ENCODE results near the gene ATP5MC2.
"Not testable (repeated sequence)": the region's sequence is repeated elsewhere in the genome, so short reads cannot be mapped to it uniquely, and the experiment has no call there.

The ATP5MC2 gene

GRCh38 chr12:53675701-53676607 lies at the start of gene ATP5MC2:
Gene ATP5MC2, minus strand, starts transcription at chr12:53676083. Its CDS starts 3,469 bp downstream, at chr12:53672614.
- DNase-seq, result peak; percentile 98

DNA sequence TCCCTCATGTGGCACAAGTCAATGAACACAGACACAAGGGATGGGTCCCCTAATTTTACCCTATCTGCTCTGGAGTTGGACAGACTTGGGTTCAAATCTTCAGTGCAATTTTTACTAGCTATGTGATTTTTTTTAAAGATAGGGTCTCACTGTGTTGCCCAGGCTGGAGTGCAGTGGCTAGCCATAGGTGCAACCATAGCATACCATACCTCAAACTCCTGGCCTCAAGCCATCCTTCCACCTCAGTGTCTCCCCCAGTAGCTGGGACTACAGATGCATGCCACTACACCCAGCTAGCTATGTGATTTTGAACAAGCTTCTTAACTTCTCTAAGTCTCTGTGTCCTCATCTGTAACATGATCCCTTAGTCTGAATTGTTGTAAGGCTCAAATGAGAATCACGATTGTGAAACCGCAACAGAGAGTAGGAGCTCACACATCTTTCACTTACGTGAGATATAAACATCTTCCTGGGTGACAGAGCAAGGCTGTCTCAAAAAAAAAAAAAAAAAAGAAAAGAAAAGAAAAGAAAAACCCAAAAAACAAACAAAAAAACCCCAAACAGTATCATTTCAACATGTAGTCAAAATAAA lies 46.7 kb upstream of the ATP5MC2 start:
- no peak for DNase-seq

- no peak for DNase-seq
These were observed 45.1 kb upstream of the ATP5MC2 start for GRCh38 chr12:53720946-53721345.

- DNase-seq, result no peak
These were observed 43.8 kb upstream of the ATP5MC2 start for GRCh38 chr12:53719649-53720048.

- DNase-seq, result not testable (repeated sequence)
These were observed 42.7 kb upstream of the ATP5MC2 start for GRCh38 chr12:53718567-53718966.

DNA sequence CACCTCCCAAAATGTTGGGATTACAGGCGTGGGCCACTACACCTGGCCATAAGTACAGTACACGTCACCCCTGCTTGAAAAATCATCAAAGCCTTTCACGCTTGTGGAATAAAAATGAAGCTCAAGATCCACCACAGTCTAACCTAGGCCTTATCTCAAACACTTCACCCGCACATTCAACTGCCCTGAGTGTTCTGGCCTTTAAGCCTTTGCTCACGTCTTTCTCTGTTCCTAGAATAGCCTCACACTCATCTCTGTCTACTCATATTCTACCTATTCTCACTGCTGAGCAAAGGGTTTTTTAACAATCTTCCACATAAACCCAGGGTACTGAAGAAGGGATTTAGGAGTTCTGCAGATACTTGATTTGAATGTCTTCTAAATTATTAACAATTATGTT lies 41.4 kb upstream of the ATP5MC2 start:
- DNase-seq, result no peak

GRCh38 chr12:53714004-53714403 lies 38.1 kb upstream of the ATP5MC2 start:
- no peak for DNase-seq

DNA sequence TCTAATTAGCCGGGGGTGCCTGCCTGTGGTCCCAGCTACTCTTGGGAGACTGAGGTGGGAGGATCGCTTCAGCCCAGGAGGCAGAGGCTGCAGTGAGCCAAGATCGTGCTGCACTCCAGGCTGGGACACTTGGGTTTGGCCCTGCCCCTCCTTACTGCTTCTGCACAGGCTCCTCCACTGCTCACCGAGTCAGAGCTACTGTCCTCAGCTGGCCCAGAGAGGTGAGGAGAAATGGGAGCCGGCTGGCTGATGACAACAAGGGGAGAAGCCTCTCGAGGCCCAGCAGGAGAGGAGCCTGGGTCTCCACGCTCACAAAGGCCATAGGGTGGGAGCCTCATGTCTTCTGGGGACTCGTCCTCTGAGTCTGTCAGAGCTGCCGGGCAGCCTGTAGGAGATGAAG lies 37.6 kb upstream of the ATP5MC2 start:
- no peak for DNase-seq

GRCh38 chr12:53712059-53712643 lies 36.3 kb upstream of the ATP5MC2 start:
- no peak for DNase-seq

- no peak for DNase-seq
These were observed 34.2 kb upstream of the ATP5MC2 start for GRCh38 chr12:53710091-53710490.

DNA sequence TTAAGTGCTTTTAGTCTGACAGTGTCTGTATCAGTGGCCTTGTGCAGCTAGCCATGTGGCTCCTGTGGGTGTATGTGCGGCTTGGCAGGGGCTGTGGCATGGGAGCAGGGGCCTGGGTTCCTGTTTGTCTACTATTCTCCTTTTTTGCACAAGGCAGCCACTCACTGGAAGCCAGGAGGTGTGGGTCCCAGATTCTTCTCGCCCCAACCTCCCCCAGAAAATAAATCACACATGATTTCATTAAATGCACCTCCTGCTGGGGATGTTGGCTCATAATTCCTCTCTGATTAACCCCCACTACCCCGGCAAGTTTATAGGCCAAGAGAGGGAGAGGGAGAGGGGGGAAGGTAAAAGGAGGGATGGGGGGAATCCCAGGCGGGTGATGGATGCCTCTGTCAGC lies 33.8 kb upstream of the ATP5MC2 start:
- DNase-seq, result no peak

- DNase-seq, result no peak
These were observed 30.2 kb upstream of the ATP5MC2 start for GRCh38 chr12:53706080-53706479.

DNA sequence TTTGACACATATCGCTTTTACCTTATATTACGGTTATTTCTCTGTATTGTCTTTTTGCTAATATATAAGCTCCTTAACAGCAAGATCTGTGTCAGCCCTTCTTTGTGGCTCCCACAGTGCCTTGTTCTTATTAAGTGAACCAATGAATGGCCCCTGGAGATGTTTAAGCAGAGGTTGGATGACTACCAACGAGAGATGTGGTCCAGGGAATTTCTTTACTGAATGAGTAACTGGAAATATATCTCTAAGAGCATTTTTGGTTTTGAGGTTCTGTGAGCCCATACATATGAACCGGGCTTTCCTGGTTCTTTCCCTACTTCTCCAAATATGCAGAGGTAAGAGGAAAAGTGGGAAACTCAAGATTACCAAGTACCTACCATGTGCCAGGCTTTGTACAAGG lies 27.9 kb upstream of the ATP5MC2 start:
- no peak for DNase-seq

GRCh38 chr12:53701518-53702264 lies 25.8 kb upstream of the ATP5MC2 start:
- DNase-seq, result peak; percentile 76

DNA sequence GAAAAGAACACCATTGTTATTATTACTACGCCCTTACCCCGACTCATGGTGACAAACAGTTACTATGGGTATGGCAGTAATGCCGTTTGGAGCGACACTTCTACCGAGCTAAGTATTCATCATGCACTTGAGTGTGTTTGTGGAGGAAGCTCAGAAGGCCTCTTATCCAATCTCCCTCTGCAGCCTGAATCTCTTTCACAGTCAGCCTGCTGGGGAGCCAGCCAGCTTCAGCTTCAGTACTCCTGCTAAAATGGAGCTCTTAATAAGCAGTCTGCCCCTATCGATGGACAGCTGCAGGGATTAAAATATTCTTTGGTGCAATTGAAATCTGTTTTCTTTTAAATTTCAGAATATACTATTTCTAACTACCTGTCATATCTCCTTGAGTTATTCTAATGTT lies 24.7 kb upstream of the ATP5MC2 start:
- no peak for DNase-seq

- DNase-seq, result no peak
These were observed 23.8 kb upstream of the ATP5MC2 start for GRCh38 chr12:53699678-53700025.

- no peak for DNase-seq
These were observed 23.2 kb upstream of the ATP5MC2 start for GRCh38 chr12:53698948-53699677.

GRCh38 chr12:53696655-53697331 lies 20.9 kb upstream of the ATP5MC2 start:
- no peak for DNase-seq

DNA sequence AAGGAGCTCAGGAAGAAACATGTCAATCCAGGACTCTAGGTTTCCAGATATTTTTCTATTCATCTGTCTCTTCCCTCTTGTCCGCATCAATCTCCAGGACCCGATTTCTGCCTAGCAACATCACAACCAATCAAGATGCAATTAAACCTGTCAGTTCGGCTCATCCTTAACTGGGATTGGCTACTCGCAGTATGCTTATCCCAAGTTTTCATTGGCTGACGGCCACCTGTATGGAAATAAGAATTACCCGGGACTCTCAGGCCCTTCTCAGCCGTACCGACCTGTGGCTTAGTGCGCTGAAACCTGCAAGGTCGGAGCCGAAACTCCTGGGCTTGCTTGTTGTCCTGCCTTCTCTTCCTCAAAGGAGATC lies 20.4 kb upstream of the ATP5MC2 start:
- peak; percentile 38 for DNase-seq

DNA sequence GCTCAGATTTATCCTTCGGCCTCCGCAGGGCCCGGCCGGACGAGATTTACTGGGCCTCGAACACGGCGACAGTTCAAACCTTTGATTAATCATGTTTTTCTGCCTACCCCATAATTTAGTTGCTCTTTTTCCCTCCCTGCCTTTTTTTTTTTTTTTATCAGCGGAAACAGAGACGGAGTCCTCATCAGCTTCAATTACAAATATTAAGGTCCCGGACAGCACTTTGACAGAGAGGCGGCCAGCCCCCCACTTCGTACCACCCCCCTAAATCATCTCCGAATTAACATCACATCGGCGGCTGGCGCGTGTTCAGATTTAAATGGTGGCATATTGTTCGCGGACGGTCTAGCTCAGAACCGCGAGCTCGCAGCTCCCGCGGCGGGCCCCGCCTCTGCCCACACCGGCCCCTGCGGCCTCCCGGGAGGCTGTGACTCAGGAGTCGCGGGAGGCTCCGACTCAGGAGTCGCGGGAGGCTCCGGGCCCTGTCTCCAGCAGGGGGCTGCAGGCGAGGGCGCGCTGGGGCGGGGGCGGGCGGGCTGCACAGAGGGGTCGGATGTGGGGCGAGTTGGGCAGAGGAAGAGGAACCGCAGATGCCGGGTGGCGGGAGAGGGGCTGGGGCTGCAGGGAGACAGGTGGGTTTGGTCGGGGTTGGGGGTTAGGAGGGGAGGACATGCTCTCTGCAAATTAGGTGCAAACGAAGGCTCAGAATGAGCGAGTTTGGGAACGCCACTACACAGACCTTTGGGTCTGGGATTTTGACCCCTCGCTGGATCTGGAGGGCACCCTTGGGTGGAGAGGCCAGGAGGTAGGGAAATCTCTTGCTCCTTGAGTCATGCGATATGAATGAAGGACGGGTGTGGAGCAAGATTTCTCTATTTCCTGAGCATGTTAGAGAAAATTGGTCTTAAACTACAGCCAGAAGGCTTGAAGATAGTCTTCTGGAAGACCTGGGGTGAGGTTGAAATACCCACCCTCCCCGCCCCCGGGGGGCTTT lies 19.6 kb upstream of the ATP5MC2 start:
- DNase-seq, result peak; percentile 27

DNA sequence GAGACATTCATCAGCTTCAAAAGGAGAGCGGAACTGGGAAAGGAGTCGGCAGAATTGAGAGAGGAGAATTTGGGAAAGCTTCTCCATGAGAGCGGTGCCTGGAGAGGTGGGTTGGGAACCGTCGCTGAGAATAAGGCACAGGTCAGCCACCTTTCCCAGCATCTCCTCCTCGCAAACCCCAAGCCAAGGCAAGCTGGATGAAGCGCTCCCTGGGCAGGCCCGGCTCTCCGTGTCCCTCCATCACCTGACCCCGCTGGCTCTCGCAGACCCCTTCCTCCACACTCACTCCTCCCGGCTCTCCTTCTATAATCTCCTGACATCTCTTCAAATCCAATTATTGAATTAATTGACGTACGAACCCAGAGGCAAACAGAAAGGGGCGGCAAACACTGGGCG lies 18.9 kb upstream of the ATP5MC2 start:
- no peak for DNase-seq
